IMR-90 (cell line): ENCODE results near the gene METTL22. TPM values are rescaled to one million over a fixed set of nuclear protein-coding genes. Genes with fewer than 3 reads are reported as not detected.

Experiments
- ATAC-seq: fragments of 200-7000 bp; cut with Tn5 transposase; 2 replicates; pipeline ENCODE4 v1.9.1; 2020; ENCODE audit warnings: low read depth, mild to moderate bottlenecking, moderate library complexity
- BruUV-seq: library from RNA; stranded (reverse); fragments of 400-500 nt; replicated peaks from 2 replicates; lab custom pipeline; 2021; lab: Mats Ljungman, UMichigan
- CTCF ChIA-PET: fragments of 300-600 bp; formaldehyde crosslinking; extraction: SDS; loops from one replicate; lab custom pipeline; 2021; ENCODE audit warnings: antibody characterized with exemption; lab: Yijun Ruan, JAX
- POLR2A ChIA-PET: fragments of 300-600 bp; sonication (Branson Sonifier 250); formaldehyde crosslinking; loops from one replicate; lab custom pipeline; 2022; ENCODE audit warnings: antibody characterized with exemption; ENCODE audit not compliant: unreplicated experiment; lab: Charles Lee
- DNase-seq: peaks from one replicate; pipeline ENCODE4 v3.0.0; 2013
- H2AFZ ChIP-seq: replicated peaks from 2 replicates; pipeline ENCODE3; 2013; ENCODE audit warnings: low read length, mild to moderate bottlenecking; ENCODE audit not compliant: poor library complexity
- H2AK5ac ChIP-seq: 2 replicates; pipeline ENCODE4 v1.6.1; 2013; ENCODE audit warnings: low read depth, low read length, inconsistent platforms
- H2AK9ac ChIP-seq: replicated peaks from 2 replicates; pipeline ENCODE3; 2013; ENCODE audit warnings: mild to moderate bottlenecking, low read depth, low read length, moderate library complexity; ENCODE audit not compliant: poor library complexity
- H2BK120ac ChIP-seq: 2 replicates; pipeline ENCODE4 v1.6.1; 2013; ENCODE audit warnings: low read depth, low read length, inconsistent platforms
- H2BK15ac ChIP-seq: 3 replicates; pipeline ENCODE4 v1.6.1; 2013; ENCODE audit warnings: low read depth, low read length, inconsistent platforms
- H2BK20ac ChIP-seq: 2 replicates; pipeline ENCODE4 v1.6.1; 2013; ENCODE audit warnings: low read depth, mild to moderate bottlenecking, inconsistent platforms, low read length, moderate library complexity
- H2BK5ac ChIP-seq: 2 replicates; pipeline ENCODE4 v1.6.1; 2013; ENCODE audit warnings: mild to moderate bottlenecking, low read depth, low read length, inconsistent platforms; ENCODE audit not compliant: poor library complexity, severe bottlenecking
- H3K14ac ChIP-seq: replicated peaks from 2 replicates; pipeline ENCODE4 v1.6.1; 2013; ENCODE audit warnings: low read depth, low read length, inconsistent platforms
- H3K18ac ChIP-seq: 2 replicates; pipeline ENCODE4 v1.6.1; 2013; ENCODE audit warnings: low read depth, low read length, control low read depth
- H3K23ac ChIP-seq: 2 replicates; pipeline ENCODE4 v1.6.1; 2013; ENCODE audit warnings: low read depth, low read length, inconsistent platforms
- H3K27ac ChIP-seq: 2 replicates; pipeline ENCODE4 v1.5.1; 2013; ENCODE audit warnings: mild to moderate bottlenecking, control low read depth, low read length; ENCODE audit not compliant: insufficient read depth
- H3K27me3 ChIP-seq: 2 replicates; pipeline ENCODE4 v1.6.1; 2013; ENCODE audit warnings: low read length; ENCODE audit not compliant: control insufficient read depth, insufficient read depth
- H3K36me3 ChIP-seq: 2 replicates; pipeline ENCODE4 v1.6.1; 2013; ENCODE audit warnings: low read length, mixed read lengths; ENCODE audit not compliant: control insufficient read depth, insufficient read depth
- H3K4ac ChIP-seq: 2 replicates; pipeline ENCODE4 v1.6.1; 2013; ENCODE audit warnings: low read depth, low read length, inconsistent platforms
- H3K4me1 ChIP-seq: 2 replicates; pipeline ENCODE4 v1.6.1; 2013; ENCODE audit warnings: low read length, mixed read lengths; ENCODE audit not compliant: control insufficient read depth, insufficient read depth
- H3K4me2 ChIP-seq: 2 replicates; pipeline ENCODE4 v1.6.1; 2013; ENCODE audit warnings: low read depth, mild to moderate bottlenecking, control low read depth, low read length, moderate library complexity
- H3K4me3 ChIP-seq: 2 replicates; pipeline ENCODE4 v1.5.1; 2013; ENCODE audit warnings: low read depth, mild to moderate bottlenecking, control low read depth, low read length, moderate library complexity; ENCODE audit not compliant: insufficient read depth
- H3K56ac ChIP-seq: 2 replicates; pipeline ENCODE4 v1.6.1; 2013; ENCODE audit warnings: low read length, inconsistent platforms; ENCODE audit not compliant: insufficient read depth; ENCODE audit errors: extremely low read depth
- H3K79me1 ChIP-seq, 2 experiments: 2 replicates each; pipeline ENCODE4 v1.6.1; 2013; ENCODE audit warnings: low read length in 2 of 2, inconsistent platforms in 1 of 2, low read depth in 1 of 2
- H3K9ac ChIP-seq: 2 replicates; pipeline ENCODE4 v1.6.1; 2013; ENCODE audit warnings: low read depth, low read length, control low read depth
- H3K9me1 ChIP-seq: 2 replicates; pipeline ENCODE4 v1.6.1; 2013; ENCODE audit warnings: low read length, inconsistent platforms; ENCODE audit not compliant: insufficient read depth
- H3K9me3 ChIP-seq: 2 replicates; pipeline ENCODE4 v1.6.1; 2013; ENCODE audit warnings: low read length; ENCODE audit not compliant: control insufficient read depth, insufficient read depth
- H4K20me1 ChIP-seq: 2 replicates; pipeline ENCODE4 v1.6.1; 2013; ENCODE audit warnings: low read length, inconsistent platforms; ENCODE audit not compliant: insufficient read depth
- H4K5ac ChIP-seq: 2 replicates; pipeline ENCODE4 v1.6.1; 2013; ENCODE audit warnings: mild to moderate bottlenecking, low read depth, low read length, control low read depth
- H4K8ac ChIP-seq, 2 experiments: 2 replicates each; pipeline ENCODE4 v1.6.1; 2013; ENCODE audit warnings: low read depth in 2 of 2, low read length in 2 of 2, control low read depth in 1 of 2, inconsistent platforms in 1 of 2
- H4K91ac ChIP-seq: 2 replicates; pipeline ENCODE4 v1.6.1; 2013; ENCODE audit warnings: low read depth, low read length, inconsistent platforms; ENCODE audit not compliant: insufficient read depth
- BHLHE40 ChIP-seq: fragments of 150-350 bp; IDR thresholded peaks from 2 replicates; pipeline ENCODE4 v1.6.1; 2016; ENCODE audit warnings: mild to moderate bottlenecking, low read depth, low read length
- CEBPB ChIP-seq: IDR thresholded peaks from 2 replicates; pipeline ENCODE4 v1.6.1; 2012; ENCODE audit warnings: low read depth, low read length, improper control_type of control experiment
- CHD1 ChIP-seq: IDR thresholded peaks from 2 replicates; pipeline ENCODE4 v1.6.1; 2012; ENCODE audit warnings: low read depth, low read length, improper control_type of control experiment
- FOS ChIP-seq: fragments of 150-350 bp; IDR thresholded peaks from 2 replicates; pipeline ENCODE4 v1.6.1; 2016; ENCODE audit warnings: low read depth, low read length
- MAFK ChIP-seq: IDR thresholded peaks from 2 replicates; pipeline ENCODE4 v1.6.1; 2012; ENCODE audit warnings: low read depth, low read length, improper control_type of control experiment
- MAZ ChIP-seq: IDR thresholded peaks from 2 replicates; pipeline ENCODE4 v1.6.1; 2012; ENCODE audit warnings: low read depth, mild to moderate bottlenecking, low read length, improper control_type of control experiment, moderate library complexity, borderline replicate concordance
- MXI1 ChIP-seq: IDR thresholded peaks from 2 replicates; pipeline ENCODE4 v1.6.1; 2012; ENCODE audit warnings: low read depth, mild to moderate bottlenecking, low read length, moderate library complexity, borderline replicate concordance
- NFE2L2 ChIP-seq: fragments of 150-350 bp; IDR thresholded peaks from 2 replicates; pipeline ENCODE4 v1.6.1; 2016; ENCODE audit warnings: low read depth, mild to moderate bottlenecking, low read length
- POLR2A ChIP-seq: IDR thresholded peaks from 2 replicates; pipeline ENCODE4 v1.6.1; 2012; ENCODE audit warnings: mild to moderate bottlenecking, low read depth, low read length
- RAD21 ChIP-seq: IDR thresholded peaks from 2 replicates; pipeline ENCODE4 v1.6.1; 2012; ENCODE audit warnings: low read length, improper control_type of control experiment
- RCOR1 ChIP-seq: IDR thresholded peaks from 2 replicates; pipeline ENCODE4 v1.6.1; 2012; ENCODE audit warnings: mild to moderate bottlenecking, low read length, improper control_type of control experiment; ENCODE audit not compliant: insufficient replicate concordance
- RFX5 ChIP-seq: IDR thresholded peaks from 2 replicates; pipeline ENCODE4 v1.8.0; 2012; ENCODE audit warnings: low read depth, mild to moderate bottlenecking, low read length, moderate library complexity
- SMC3 ChIP-seq: fragments of 150-350 bp; IDR thresholded peaks from 2 replicates; pipeline ENCODE4 v1.6.1; 2016; ENCODE audit warnings: low read depth, mild to moderate bottlenecking, antibody characterized with exemption, low read length, moderate library complexity
- WGBS, 2 experiments: methylation state at CpG; one replicate each; pipeline versions ENCODE4 v1.1.5 to v1.1.7; 2013; ENCODE audit warnings: missing lambda C conversion rate in 2 of 2; ENCODE audit not compliant: insufficient read length in 1 of 2; ENCODE audit errors: extremely low coverage in 2 of 2; 5-methylcytosine and 5-hydroxymethylcytosine counted together
- dilution Hi-C: fragments of 300-500 bp; cut with HindIII; formaldehyde crosslinking; loops from one replicate; pipeline ENCODE4 v1.14.3; 2018; ENCODE audit warnings: low sequenced_read_pairs; ENCODE audit not compliant: unreplicated experiment
- in situ Hi-C: fragments of 300-500 bp; cut with MboI; formaldehyde crosslinking; loops from 3 replicates; pipeline ENCODE4 v1.14.3; 2019; ENCODE audit warnings: low sequenced_read_pairs, inconsistent platforms, mixed read lengths
- intact Hi-C: fragments of 100-400 bp; cut with micrococcal nuclease; formaldehyde crosslinking; loops from 2 replicates; pipeline ENCODE4 v1.10.0; 2022
- polyA plus RNA-seq, 3 experiments: library from polyadenylated mRNA; depleted of rRNA; stranded (reverse); fragments of >200 nt; gene quantifications; 2 replicates each; pipeline ENCODE4 v1.2.3, GENCODE V29; 2012; ENCODE audit warnings: low replicate concordance in 1 of 3
- total RNA-seq: library from RNA; depleted of rRNA; stranded (reverse); fragments of >200 nt; gene quantifications from 2 replicates; pipeline ENCODE4 v1.2.3, GENCODE V29; 2012
- TF ChIP-seq, protein P1 (sequence below): fragments of 150-350 bp; IDR thresholded peaks from 2 replicates; pipeline ENCODE4 v1.6.1; 2016; ENCODE audit warnings: low read depth, mild to moderate bottlenecking, low read length, moderate library complexity, borderline replicate concordance
- TF ChIP-seq, protein P2 (sequence below): fragments of 150-350 bp; IDR thresholded peaks from 2 replicates; pipeline ENCODE4 v1.6.1; 2017; ENCODE audit warnings: mild to moderate bottlenecking, antibody characterized with exemption, low read length, low read depth
- TF ChIP-seq, protein P3 (sequence below): conservative IDR thresholded peaks from 2 replicates; pipeline ENCODE4 v1.5.1; 2012; ENCODE audit warnings: mild to moderate bottlenecking, low read depth, low read length, improper control_type of control experiment

METTL22 gene
- total and polyA plus RNA-seq, 2 of the 4 experiments (the other 2 are of a cell fraction), result 27.2 to 51.2 TPM

DNA sequence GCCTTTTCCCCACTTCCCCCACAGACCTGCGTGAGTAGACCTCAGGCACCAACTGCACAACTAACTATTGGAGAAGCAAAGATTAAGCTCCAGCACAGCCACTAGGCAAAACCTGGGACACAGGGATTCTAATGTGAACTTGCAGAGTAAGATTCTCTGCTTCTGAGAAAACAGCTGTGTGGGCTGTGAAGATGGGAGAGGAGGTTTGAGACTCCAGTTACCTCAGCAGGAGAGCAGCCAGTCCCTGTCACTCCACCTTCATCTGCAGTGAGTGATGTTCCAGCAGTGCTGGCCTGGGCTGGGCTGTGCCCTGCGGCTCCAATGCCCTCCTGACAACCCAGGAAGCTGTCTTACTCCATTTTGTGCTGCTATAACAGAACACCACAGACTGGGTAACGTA, 34.9 kb downstream of the METTL22 start:
- no peak overlapping the region for H3K23ac ChIP-seq
- H3K79me1 ChIP-seq, result no peaks in the 10 kb centered on the region
- H3K27ac ChIP-seq, result no peak overlapping the region
- BruUV-seq, result no TSS peak
- no peak overlapping the region for H2AK5ac ChIP-seq
- no peak overlapping the region for H3K4ac ChIP-seq
- H3K14ac ChIP-seq, result no peak overlapping the region
- no peaks in the 10 kb centered on the region for H3K9me3 ChIP-seq
- no peaks in the 10 kb centered on the region for H3K4me1 ChIP-seq
- no peak overlapping the region for H2BK20ac ChIP-seq
- H2AFZ ChIP-seq, result no peak overlapping the region
- no peak overlapping the region for H3K4me2 ChIP-seq
- H4K20me1 ChIP-seq, result no peaks in the 10 kb centered on the region
- no peaks in the 10 kb centered on the region for H3K36me3 ChIP-seq
- WGBS, 2 experiments, result no CpG with 5 or more reads among the region's 3 CpGs
- no peak overlapping the region for H4K5ac ChIP-seq
- no peak overlapping the region for H4K8ac ChIP-seq
- TF ChIP-seq SMC3 (no peak), RAD21 (no peak), POLR2A (no peak), MAZ (no peak), MXI1 (no peak), RFX5 (no peak), RCOR1 (no peak), MAFK (no peak), CHD1 (no peak), NFE2L2 (no peak), CEBPB (no peak), BHLHE40 (no peak), FOS (no peak)
- TF ChIP-seq, protein P1, sequence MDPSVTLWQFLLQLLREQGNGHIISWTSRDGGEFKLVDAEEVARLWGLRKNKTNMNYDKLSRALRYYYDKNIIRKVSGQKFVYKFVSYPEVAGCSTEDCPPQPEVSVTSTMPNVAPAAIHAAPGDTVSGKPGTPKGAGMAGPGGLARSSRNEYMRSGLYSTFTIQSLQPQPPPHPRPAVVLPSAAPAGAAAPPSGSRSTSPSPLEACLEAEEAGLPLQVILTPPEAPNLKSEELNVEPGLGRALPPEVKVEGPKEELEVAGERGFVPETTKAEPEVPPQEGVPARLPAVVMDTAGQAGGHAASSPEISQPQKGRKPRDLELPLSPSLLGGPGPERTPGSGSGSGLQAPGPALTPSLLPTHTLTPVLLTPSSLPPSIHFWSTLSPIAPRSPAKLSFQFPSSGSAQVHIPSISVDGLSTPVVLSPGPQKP, result no peak
- TF ChIP-seq, protein P2, sequence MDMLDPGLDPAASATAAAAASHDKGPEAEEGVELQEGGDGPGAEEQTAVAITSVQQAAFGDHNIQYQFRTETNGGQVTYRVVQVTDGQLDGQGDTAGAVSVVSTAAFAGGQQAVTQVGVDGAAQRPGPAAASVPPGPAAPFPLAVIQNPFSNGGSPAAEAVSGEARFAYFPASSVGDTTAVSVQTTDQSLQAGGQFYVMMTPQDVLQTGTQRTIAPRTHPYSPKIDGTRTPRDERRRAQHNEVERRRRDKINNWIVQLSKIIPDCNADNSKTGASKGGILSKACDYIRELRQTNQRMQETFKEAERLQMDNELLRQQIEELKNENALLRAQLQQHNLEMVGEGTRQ, result no peak
- TF ChIP-seq, protein P3, sequence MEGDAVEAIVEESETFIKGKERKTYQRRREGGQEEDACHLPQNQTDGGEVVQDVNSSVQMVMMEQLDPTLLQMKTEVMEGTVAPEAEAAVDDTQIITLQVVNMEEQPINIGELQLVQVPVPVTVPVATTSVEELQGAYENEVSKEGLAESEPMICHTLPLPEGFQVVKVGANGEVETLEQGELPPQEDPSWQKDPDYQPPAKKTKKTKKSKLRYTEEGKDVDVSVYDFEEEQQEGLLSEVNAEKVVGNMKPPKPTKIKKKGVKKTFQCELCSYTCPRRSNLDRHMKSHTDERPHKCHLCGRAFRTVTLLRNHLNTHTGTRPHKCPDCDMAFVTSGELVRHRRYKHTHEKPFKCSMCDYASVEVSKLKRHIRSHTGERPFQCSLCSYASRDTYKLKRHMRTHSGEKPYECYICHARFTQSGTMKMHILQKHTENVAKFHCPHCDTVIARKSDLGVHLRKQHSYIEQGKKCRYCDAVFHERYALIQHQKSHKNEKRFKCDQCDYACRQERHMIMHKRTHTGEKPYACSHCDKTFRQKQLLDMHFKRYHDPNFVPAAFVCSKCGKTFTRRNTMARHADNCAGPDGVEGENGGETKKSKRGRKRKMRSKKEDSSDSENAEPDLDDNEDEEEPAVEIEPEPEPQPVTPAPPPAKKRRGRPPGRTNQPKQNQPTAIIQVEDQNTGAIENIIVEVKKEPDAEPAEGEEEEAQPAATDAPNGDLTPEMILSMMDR, result no peak
- DNase-seq (no peak), ATAC-seq (no peak)
- H3K27me3 ChIP-seq, result peaks cover 2% of the 10 kb centered on the region; the same call in 1 of the 2 replicates
- in situ Hi-C loops (loop anchor here (5.0 to 25.0 kb wide), 3 partner anchors 226 to 481 kb away; partner anchors contain the start of gene LITAFD), intact Hi-C loops (no loop called here), dilution Hi-C loops (no loop called here)
- H3K4me3 ChIP-seq, result no peak overlapping the region
- no peak overlapping the region for H2BK120ac ChIP-seq
- CTCF ChIA-PET, result no interaction called here
- no peaks in the 10 kb centered on the region for H3K9me1 ChIP-seq
- no peak overlapping the region for H2AK9ac ChIP-seq
- H4K91ac ChIP-seq, result no peak overlapping the region
- POLR2A ChIA-PET, result no interaction called here
- no peak overlapping the region for H3K9ac ChIP-seq
- H2BK5ac ChIP-seq, result no peak overlapping the region
- no peak overlapping the region for H3K18ac ChIP-seq
- no peak overlapping the region for H2BK15ac ChIP-seq
- no peak overlapping the region for H3K56ac ChIP-seq
